CD4-positive, alpha-beta T cell treated with Interleukin-15 for 4 hours (primary cell): ENCODE results near the gene XPC.

Experiments used
- DNase-seq: peaks from one replicate; pipeline ENCODE4 v3.0.0-alpha.2; 2020; ENCODE audit warnings: low spot score

XPC gene

DNA sequence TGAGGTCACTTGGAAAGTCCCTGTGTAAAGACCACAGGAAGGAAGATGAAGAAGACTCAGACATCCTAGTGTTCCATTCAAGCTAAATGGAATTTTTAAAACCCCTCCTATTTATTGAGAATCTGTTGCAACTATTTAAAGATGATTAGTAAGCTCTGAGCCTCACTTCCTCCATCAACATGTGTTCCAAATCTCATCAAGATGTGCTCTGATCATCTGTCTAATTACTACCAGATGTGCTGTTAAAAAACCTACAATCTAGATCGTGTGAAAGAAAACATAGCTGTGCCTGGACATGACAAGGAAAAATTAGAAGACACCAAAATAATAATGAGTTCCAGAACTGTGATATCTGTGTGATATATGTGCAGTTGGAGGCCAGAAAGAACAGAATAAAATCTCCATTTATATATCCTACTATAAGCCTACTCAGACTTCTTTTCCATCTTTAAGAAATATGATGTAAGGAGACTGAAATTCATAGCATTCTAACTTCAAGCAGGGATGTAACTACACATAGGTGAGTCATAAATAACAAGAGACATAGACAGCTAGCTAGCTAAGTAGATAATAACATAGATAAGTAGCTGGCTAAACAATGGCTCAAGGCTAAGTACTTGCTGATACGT lies 7.8 kb downstream of the XPC start:
- no peak for DNase-seq

- no peak for DNase-seq
Measured at GRCh38 chr3:14169871-14170270, 8.5 kb downstream of the XPC start.

DNA sequence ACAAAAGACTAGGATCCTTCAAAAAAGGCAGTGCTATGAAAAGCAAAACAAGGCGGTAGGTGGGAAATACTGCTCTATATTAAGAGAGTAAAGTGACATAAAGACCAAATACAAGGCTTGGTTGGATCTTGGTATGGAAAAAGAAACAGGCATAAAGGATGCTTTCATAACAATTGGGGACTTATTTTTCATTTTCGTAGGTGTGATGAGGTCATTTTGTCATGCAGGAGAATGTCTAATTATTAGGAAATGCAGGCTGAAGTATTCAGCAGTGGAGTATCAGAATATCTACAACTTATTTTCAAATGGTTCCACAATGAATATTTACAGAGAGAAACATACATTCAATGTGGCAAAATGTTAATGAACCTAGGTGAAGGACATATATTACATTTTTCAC lies 9.0 kb downstream of the XPC start:
- DNase-seq: no peak

- no peak for DNase-seq
Measured at GRCh38 chr3:14166877-14167603, 11.4 kb downstream of the XPC start.

DNA sequence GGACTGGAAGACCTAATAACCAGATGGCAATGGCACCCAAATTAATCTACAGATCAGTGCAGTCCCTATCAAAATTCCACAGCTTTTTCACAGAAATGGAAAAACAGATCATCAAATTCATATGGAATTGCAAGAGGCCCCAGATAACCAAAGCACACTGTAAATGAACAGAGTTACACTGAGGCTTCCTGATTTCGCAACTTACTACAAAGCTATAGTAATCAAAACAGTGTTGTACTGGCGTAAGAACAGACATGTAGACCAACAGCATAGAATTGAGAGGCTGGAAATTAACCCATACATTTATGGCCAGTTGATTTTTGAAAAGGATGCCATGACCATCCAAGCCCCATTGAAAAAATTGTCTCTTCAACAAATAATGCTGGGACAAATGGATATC lies 16.2 kb downstream of the XPC start:
- DNase-seq: no peak

- DNase-seq: no peak
Measured at GRCh38 chr3:14161282-14161681, 17.1 kb downstream of the XPC start.

DNA sequence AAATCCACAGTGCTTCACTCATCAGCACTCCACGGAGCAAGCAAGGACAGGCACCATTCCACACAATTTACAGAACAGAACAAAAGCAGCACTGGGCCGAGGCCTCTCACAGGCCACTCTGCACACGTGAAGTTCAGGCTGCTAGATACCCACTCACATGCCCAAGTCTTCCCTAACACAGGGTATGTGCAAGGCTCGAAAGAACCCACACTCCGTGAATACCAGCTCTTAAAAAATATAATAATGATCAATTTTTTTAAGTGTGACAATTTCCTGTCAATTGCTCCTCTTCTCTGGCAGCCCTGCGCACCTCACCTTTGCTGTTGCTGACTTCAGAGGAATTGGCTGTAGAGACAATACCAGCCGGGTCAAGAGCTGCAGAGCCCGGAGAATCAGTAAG lies 19.0 kb downstream of the XPC start:
- no peak for DNase-seq

DNA sequence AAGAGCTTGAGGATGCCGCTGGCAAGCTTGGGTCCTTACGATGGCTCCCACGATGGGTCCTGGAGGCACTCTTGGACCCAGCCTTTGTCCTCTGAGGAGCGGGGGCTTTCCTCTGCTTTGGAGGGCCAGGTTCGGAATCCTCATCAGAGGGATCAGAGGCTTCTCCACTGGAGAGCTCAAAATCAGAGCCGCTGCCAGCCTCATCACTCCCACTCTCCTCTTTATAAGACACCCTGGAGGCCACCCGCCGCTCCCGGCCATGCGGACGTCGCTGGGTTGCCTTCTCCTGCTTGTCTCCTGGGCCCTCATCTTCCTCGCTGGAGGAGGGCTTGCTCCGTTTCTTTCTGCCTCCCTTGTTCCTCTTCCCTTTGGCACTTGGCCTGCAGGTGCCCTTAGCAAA lies 20.0 kb downstream of the XPC start:
- DNase-seq: no peak

- DNase-seq: no peak
Measured at GRCh38 chr3:14157951-14158350, 20.4 kb downstream of the XPC start.

DNA sequence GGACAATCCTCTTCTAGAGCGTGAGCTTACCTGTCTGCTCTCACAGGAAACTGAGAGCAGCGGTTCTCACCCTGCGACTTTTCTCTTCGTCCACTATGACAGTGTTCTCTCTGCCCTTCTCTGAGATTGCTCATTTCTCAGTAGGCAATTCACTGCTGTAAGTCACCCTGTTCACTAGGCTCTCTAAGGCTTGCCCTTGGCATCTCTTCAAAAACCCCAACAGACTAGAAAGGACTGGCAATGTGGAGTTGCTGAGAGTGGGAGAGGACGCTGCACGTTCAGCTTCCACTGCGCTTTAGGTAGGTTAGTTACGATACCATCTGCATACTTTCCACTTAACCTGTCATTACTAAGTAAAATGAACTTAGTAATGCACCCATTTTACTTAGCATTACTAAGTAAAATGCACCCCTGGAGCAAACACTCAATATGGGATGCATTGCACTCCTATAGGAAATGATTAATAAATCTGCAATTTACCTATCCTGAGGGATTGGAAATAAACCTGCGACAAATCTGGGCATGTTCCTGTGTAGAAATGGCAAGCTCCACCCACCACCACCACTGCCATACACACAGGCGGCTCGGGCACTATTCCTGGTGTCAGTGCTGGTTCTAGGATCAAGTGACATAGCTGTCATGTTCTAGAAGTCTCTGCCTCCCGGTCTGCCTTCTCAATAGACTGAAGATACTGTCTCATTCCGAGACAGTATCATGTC lies 21.4 kb downstream of the XPC start:
- no peak for DNase-seq

DNA sequence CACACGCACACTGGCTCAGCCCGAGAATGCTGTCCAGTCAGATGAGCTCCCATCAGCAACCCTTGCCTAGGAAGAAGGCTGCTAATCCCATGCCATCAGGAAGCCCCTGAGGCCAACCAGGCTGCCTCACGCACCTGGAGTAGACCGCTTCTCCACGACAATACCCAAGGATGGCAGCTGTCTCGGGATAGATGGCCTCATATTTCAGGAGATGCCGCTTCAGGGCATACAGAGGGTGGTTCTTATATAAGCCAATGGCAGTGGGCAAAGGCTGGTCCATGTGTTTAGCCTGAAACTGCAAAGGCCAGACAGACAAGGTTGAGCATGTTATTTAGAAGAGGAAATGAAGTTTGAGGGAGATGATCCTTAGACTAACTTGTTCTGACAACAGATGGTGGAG lies 22.2 kb downstream of the XPC start:
- DNase-seq: no peak

GRCh38 chr3:14154895-14155440 lies 23.4 kb downstream of the XPC start:
- DNase-seq: no peak

- no peak for DNase-seq
Measured at GRCh38 chr3:14154276-14154675, 24.1 kb downstream of the XPC start.

DNA sequence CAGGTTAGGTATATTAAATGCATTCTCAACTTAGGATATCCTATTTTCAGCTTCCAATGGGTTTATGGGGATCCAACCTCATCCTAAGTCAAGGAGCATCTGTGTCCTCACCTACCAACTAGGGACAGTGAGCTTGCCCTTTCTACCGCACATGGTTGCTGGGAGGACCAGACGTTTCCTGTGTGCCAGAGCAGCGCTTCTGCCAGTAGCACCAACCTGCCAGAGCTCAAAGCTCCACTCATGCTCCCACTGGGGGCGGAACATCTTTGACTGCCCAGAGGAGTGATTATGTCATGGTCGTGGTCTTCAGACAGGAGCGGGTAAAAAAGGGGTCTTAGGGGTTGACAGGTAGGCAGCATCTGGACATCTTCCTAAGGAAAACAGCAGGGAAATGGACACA lies 24.7 kb downstream of the XPC start:
- no peak for DNase-seq

DNA sequence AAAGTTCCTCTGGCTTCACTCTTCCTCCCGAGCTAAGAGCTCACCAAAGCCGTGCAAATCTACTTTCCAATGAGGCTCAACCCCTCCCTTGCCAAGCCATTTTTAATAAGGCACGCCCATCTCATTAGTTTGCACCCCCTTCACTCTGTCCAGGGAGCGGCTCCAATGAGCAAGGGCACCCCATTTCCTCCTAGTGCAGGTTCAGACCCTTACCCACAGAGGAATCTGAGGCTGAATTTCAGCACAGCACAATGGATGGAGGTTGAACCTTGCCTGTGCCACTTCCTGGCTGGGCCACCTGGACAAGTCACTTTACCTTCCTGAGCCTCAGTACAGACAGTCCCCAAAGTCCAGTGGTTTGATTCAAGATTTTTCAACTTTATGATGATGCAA lies 25.4 kb downstream of the XPC start:
- no peak for DNase-seq

- DNase-seq: peak; percentile 29
Measured at GRCh38 chr3:14152233-14152962, 26.0 kb downstream of the XPC start.

GRCh38 chr3:14151471-14152083 lies 26.8 kb downstream of the XPC start:
- no peak for DNase-seq

- no peak for DNase-seq
Measured at GRCh38 chr3:14150491-14151230, 27.7 kb downstream of the XPC start.

GRCh38 chr3:14150078-14150477 lies 28.3 kb downstream of the XPC start:
- DNase-seq: no peak

DNA sequence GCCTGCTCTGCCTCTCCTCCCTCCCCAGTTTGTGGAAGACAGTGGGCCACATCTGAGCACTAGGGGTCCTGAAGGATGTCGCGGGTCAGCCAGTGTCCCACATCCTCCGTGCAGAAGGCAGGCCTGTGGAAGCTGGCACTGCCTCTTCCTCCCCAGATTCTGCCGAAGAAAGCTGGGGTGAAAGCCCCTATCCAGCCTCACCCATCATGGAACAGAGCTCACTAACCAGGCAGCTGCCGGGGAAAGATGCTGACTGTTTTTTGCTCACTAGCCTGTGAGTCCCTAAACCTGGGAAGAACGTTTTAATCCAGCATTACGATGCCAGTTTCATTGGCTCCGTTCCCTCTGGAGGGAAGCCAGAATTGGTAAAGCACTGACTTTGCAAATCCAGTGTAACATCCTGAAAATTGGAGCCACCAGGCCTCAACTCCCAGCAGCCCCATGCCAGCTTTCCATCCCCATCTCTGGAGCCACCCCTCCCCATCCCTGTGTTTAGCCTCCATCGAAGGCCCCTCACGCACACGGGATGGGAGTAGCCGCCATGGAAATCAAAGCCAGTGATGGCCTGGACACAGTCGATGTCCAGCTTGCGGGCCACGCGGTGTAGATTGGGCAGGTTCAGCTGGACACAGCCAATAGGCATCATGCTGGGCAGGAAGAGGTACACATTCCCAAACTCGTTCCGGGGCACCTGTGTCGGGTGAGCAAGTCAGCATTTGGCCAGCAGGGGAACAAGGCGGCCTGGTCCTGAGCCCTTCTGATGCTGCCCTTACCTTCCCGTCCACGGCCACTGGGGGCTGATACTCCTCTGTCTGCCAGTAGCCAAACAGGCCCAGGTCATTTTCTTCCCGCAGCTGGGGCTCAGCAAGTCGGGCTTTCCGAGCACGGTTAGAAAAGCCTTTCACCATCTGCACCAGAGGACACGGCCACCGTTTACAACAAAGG lies 30.1 kb downstream of the XPC start:
- DNase-seq: no peak
